ENCODE results near the gene RAD51B.

The RAD51B gene

DNA sequence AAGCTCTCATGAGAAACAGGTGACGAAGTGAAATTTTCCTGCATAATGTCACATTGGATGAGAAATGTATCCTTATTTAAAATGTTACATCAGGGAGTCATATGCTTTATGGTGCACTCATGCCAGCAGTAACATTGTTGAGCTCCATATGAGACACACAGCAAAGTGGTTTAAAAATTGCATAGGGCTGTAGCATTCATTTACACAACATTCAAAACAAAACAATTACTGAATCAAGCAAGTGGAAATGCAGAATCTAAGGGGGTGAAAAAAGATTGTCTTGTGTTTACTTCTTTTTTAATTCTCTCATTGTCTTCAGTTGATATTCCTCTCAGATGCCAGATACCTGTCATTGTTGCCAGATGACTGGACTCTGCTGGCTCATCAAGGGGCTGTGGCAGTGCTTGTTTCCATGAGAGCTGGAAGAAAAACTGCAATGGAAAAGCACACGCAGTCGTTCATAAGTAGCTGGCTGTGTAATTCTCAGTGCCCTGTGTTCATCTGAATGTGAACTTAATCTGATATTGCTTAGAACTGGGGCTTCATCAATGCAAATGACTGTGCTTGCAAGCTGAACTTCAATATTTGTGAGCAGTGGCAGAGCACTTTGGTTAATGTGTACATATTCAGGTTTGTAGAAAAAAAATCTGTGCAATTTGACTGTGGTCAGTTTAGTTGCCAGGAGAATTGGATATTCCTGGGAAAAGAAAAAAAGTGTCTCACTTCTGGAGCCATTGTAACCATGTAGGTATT, 305.6 kb downstream of the RAD51B start:
- DNase-seq, result no peak

DNA sequence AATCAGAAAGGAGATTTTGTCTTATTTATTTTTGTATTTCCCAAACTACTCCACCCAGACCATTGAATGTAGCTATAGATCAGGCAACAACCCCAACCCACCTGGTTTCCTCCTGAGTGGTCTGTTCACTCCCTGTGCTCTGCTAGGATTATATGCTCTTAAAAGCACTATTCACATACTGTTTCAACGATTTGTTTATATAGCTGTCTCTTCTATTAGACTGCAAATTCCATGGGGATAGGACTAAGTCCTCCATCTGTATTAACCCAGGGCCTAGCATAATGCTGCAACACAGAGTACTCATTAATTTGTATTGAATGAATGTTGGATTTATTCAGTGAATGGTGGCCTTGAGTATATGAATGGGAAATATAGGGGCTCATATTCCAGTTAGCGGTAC, 307.6 kb downstream of the RAD51B start:
- no peak for DNase-seq

DNA sequence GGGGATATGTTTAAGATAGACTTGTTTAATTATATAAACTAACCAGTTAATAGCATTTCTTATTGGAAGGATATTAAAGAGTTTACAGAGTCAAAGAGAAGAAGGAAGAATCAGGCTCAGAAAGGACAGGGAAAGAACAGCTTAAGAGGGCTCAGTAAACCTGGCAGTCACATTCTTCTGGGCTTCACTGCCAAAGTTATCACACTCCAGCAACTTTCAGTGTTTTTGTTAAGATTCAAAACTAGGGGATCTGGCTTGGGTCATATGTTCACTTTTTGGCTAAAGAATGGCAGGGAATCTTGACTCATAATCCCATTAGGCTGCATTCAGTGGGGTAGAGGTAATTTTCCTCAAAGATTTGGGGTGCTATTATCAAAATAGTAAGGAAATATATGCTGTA, 312.3 kb downstream of the RAD51B start:
- DNase-seq, result no peak

DNA sequence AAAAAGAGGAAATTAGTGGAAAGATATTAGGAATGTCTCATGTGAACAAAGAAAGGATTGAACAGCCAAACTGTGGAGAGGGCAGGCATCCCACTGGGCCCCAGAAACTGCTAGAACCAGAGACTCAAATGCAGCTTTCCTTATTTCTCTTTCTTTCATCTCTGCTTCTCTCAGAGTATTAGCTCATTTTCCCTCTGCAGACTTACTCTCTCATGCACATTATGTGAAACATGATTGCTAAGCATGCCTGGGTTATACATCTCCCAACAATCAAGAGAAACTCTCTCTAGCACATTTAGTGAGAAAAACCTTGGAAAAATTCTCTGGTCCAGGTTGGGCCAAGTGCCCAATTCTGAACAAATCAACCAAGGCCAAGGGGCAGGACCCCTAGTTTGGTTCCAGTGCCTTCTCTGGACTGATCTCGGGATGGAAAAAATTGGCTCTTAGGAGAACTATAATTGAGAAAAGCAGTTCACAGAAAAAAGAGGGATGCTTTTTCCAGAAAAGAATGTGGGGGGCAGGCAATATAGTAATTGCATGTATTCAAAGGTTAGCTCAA, 313.1 kb downstream of the RAD51B start:
- no peak for DNase-seq

DNA sequence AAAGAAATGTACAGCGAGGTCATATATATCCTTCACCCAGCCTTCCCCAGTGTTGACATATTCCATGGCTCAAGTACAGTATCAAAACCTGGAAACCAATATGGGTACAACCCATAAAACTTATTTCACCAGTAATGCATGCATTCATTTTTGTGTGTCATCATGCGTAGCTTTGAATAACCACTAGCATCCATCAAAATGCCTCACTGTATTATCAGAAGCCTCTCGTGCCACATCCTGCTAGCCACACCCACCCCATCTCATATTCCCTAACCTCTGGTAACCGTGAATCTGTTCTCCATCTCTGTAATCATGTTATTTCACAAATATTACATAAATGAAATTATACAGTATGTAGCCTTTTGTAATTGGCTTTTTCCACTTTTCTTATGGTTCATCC, 314.3 kb downstream of the RAD51B start:
- no peak for DNase-seq

DNA sequence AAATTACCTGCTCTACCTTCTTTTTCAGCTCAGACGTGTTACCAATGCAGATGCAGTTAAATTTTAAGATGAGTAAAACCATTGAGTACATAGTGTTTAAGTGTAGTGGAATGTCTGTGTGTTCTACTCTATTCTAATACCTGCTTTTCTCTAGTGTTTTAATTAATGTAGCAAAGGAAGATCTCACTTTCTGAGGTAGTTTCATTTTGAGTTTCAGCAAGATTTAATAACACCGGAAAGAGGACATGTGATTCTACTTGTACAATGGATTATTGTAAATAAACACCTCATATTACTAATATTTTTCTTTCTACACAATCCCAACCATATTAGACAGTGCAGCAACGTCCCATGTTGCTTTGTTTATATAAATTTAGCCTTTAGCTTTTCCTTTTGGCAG, 315.4 kb downstream of the RAD51B start:
- DNase-seq, result no peak

DNA sequence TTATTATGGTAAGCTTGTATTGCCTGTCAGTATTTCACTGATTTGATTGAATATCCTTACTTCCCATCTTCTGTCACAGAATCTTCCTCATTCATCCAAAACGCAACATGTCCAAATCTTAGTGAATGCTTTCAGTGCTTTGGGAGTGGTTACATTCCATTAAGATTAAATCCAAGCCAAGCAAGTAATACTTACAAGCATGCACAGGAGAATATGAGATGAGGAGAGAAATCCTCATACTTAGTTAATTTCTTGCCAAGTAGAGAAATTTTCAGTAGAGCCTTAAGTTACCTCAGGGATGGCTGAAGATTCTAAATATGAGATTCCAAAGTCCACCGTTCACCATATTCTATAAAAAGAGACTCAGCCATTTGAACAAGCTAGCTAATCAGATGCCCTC, 316.0 kb downstream of the RAD51B start:
- no peak for DNase-seq

DNA sequence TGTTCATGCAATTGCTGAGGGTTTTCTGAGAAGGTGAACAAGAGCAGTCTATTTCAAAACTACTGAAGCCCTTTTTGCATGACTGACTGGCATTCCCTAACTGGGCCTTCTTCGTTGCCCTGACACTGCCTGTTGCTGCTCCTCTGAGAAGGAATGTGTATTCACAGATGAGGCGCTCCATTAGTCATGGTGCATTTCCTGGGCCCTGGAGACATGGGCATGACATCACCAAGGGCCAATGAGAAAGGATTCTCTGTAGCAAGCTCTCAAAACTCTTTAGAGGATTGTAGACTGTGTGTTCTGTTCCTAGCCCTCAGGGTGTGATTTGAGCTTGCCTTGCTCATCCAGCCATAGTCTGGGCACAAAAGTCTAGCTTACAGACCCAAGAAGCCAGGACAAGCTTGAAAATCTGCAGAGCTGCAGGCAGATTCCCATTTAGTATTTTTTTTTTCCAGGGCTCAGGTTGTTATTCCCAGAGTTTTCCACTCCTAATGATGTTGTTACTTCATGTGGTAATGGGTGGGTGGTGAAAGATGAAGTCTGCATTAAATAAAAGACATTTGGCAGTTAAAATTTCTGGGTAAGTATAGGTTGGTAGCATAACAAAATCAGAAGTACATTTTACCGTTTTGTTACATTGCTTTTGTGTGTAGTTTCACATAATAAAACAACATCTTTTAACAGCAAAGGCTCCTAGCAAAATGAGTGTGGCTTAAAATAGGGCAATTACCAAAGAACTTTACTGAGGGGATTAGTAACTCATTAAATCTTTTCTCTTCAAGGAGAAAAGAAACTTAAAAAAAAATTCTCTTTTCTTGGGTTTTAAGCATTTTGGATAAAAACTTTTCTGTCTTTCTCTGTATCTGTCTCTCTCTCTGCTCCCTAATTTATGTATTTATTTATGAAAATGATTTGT, 318.4 kb downstream of the RAD51B start:
- DNase-seq, result no peak

DNA sequence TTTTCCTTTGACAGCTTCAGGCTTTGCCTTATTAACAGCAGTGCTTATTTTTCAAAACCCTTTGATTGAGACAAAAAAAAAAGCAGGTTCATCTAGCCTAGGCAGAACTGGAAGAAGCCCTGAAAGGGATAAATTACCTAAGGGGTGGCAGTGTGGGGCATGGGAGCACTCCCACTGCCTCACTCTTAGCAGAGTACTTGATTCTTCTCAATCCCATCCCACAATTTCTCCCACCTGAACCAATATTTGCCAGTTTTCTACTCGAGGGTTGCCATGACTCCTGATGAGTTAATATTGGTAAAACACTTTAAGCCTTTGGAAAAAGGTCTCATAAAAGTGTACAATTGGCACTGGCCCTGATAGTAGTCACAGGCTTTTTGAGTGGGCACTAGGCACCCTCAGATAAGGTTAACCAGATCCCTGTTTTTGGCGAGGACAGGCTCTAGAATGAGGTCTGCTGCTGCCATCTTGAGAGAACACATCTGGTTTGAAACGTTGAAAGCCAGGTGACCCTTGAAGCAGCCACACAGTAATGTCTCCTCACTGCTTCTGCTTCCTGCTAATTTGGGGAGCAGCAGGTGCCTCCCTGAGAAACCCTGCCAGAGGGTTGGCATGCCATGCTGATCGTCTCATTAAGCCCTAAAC, 320.0 kb downstream of the RAD51B start:
- DNase-seq, result no peak

DNA sequence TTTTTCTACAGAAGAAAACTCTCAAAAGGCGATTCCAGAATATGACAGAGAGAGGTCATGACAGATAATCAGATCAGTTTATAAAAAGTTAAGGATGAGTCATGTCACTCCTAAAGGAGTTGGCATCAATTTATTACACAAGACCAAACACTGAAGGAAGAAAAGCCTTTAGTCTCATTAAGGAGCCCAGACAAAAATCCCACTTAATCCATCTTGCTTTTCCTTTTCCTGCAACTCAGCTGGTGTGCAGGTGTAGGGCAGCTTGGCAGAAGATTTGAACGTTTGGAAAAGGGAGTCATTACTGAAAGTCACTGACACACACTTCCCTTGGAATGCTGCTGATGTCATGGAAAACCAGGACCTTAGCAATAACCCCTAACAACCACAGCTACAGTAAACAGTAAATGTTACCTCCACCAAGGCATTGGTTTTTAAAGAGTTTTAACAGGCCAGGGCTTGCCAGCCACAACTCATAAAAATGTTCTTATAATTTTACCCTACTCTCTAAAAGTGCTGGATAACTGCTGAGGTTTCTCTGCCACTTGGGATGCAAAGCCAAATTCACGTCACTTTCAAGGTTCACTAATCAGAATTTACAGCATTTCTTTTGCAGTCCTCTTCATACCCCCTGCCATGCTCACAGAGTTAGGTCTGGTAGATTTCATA, 320.6 kb downstream of the RAD51B start:
- DNase-seq, result no peak

DNA sequence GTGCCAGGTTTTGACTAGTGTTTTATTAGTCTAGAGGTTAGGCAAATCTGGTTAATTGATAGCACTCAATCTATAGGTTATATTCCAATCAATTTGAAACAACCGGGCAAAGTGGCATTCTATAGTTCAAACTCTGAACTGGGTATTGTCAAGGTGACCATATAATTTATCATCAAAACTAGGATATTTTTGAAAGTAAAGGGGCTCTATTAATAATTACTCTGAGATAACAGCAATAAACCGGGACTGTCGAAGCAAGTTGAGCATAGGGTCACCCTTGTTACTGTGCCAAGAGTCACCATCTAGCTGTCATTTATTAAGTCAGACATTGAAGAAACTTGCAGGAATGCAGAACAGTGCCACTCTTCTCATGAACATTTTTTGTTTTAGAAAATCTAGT, 321.2 kb downstream of the RAD51B start:
- no peak for DNase-seq

DNA sequence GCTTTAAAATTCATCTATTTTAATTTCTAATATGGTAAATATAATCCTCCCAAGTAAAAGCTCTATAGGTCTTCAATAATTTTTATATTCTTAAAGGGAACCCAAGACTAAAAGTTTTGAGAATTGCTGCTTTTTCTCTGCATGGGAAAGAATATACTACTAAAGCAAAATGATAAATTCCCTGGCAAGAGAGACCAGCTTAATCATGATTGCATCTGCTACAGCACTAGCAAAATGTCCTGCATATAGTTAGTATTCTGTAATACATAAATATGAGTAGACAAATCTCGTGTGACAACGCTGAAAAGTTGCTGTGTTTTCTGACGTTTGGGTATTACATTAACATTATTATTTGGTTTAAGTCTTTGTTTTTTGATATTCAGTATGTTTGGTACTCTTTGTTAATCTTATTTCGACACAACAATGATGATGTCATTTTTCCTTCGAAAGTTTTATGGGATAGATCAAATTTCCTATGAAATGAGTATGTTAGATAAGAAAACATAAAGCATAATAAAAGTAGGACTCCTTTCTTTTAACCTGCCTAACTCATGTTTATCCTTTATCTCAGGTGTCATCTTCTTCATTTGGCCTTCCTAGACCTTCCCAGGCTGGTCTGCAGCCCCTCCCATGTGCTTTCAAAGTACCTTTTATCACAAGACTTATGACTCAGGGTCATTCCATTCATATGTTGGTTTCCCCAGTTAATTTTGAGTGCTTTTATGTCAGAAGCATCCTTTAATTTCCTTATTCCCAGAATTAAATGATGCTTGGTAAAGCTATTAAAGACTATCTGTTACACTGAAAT, 321.9 kb downstream of the RAD51B start:
- no peak for DNase-seq

DNA sequence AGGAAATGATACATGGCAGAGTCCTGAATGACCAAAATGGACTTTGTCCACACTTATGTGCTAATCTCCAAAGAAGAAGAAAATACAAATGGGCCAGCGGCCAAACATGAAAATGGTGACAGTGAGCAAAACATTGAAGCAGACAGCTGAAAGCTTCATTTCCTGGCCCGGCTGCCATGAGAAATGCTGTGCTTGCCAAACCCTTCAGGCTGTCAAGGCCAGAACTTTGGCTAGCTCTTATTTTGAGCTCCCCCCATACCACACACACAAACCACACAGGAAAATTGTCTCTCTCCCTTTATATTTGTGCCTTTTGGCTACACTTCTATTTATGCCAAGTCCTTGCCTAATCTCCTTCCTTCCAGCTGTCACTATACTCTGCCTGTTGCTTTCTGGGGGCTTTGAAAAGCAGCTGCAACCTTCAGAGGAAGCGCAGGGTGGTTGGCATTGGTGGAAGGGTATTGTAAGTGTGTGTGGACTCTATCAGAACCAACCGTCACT, 323.8 kb downstream of the RAD51B start:
- no peak for DNase-seq

DNA sequence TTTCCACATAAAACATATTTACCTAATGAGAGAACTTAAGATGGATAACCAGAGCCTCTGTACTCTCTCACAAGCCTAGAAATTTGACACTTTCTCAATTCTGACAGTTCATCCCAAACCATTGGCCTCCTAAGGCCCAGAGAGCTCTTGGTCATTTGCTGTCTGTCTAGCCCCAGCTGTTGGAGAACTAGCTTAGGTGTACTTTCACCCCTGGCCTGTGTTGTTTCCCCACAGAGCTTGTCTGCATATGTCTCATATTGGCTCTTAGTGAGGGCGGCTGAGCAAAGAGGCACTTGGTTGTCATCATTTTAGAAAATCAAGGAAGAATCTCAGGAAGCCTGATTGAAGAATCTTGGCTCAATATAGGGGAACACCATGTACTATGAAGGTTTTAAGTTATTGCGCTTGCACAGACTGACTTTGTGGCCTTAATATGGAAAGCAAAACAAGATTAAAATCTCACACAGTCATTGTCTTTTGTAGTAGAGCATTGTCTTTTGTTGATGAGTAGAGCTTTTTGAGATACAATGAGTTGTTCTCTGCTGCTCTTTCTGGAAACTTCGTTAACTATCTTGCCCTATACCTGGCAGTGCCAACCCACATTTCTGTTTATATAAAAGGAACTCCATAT, 324.6 kb downstream of the RAD51B start:
- no peak for DNase-seq

DNA sequence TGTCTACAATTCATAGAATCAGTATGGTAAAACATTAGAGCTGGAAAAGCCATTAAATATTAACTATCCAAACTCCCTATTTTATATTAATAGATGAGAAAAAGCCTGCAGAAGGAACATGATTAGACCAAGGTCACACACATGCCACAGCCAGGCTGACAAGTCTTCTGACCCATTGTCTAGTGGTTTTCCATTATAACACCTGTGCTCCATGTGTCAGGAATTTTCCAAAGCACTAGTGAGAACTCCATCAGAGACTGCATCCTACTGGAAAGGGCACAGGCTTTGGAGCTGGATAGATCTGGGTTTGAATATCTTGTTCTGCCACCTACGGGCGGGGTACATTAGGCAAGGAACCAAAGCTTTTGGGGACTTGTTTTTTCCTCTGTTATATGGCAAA, 325.5 kb downstream of the RAD51B start:
- no peak for DNase-seq

DNA sequence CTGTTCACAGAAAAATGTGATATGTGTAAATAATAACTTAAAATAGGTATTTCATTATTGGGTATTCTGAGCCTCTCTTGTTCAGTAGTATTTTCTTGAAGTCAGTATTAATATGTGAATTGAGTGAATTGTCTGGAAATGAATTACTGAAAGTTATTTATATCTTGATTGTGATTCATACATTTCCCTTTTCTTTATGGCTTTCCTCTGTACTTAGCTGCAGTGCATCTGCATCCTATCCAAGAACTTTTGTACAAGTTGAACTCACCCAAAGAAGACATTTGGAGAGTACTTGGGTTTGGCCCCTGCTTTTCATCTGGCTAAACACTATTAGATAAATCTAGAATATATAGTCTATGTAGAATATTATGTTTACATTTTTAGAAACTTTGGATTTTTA, 326.0 kb downstream of the RAD51B start:
- no peak for DNase-seq

DNA sequence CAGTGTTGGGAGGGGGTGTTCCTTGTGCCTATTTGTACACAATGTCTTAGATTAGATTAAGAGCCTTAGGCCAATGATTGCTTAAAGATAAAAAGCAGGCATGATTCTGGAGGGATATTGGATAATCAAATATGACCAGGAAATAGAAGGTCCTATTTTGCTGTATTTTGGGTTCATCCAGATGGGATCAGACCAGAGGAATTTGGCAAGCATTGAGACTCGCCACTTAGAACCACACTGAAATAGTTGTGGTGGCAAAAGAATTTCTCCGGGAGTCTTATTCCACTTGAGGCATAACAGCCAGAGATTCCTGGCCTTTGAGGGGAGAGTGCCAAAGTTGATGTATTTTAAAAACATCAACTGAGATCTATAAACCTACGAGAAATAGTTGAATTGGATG, 327.2 kb downstream of the RAD51B start:
- DNase-seq, result no peak

DNA sequence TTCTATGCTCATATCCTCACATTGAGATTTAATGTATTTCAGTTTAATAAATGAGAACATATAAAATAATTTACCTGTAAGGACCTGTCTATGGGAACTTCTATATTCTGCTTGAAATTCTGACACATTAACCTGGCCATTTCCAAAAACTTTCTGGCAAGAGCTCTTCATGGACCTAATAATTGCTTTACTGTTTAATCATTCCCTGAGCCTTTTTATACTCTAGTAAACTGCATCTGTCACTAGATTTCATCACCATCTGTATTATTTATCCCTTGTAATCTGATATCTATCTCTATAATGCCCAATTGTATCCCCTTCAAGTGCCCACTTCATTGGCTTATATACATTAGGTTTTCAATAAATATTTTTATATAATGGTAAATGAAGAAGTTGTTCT, 327.7 kb downstream of the RAD51B start:
- DNase-seq, result peak; percentile 42

DNA sequence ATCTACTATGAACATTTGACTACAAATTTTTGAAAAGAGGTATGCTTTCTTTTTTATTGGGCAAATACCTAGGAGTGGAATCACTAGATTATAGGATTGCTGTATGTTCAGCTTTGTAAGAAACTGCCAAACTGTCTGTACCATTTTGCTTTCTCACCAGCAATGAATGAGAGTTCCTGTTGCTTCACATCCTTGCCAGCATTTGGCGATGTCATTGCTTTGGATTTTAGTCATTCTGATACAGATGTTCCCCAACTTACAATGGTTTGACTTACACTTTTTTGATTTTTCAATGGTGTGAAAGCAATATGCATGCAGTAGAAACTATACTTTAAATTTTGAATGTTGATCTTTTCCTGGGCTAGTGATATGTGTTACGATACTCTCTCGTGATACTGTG, 328.7 kb downstream of the RAD51B start:
- DNase-seq, result no peak

DNA sequence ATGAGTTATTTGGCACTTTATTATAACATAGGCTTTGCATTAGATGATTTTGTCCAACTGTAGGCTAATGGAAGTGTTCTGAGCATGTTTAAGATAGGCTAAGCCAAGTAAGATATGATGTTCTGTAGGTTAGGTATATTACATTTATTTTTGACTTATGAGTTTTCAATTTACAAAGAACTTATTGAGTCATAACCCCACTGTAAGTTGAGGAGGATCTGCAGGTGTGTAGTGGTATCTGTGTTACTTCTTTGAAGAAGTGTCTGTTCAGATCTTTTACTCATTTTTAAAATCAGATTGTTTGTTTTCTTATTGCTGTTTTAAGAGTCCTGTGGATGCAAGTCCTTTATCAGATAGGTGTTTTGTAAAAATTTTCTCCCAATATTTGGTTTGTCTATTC, 329.2 kb downstream of the RAD51B start:
- DNase-seq, result no peak

DNA sequence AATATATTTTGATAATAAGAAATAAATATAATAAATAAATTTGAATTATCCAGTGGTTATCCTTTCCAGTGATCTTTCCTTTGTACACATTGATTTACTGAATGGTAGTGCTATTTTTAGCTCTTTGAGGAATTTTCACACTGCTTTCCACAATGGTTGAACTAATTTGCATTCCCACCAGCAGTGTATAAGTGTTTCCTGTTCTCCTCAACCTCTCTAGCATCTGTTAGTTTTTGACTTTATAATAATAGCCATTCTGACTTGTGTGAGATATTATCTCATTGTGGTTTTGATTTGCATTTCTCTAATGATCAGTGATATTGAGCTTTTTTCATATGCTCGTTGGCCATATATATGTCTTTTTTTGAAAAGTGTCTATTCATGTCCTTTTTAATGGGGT, 333.7 kb downstream of the RAD51B start:
- no peak for DNase-seq
